ENCODE results near the gene SRPK2. TPM values are rescaled to one million over a fixed set of nuclear protein-coding genes. Genes with fewer than 3 reads are reported as not detected.

Gene SRPK2
- 19.1 and 19.9 TPM in 2 replicates for total RNA-seq

GRCh38 chr7:105388356-105389087 lies at the start of gene SRPK2:
Gene SRPK2, minus strand, starts transcription at chr7:105388921.

Other genes with a start within 250 kb of the SRPK2 start
- 10.1 and 19.7 TPM in 2 replicates for gene PUS7, start 133.3 kb upstream of the SRPK2 start, total RNA-seq
- gene RINT1, start 143.3 kb upstream of the SRPK2 start, total RNA-seq, result 7.4 and 12.7 TPM in 2 replicates
- not detected in 2 replicates for gene EFCAB10, start 192.6 kb upstream of the SRPK2 start, total RNA-seq

Data from mesangial cell (primary cell).